ENCODE data around the gene C2orf76. TPM values are rescaled to one million over a fixed set of nuclear protein-coding genes. Genes with fewer than 3 reads are reported as not detected.

C2orf76 gene
- total and polyA plus RNA-seq, 10 of the 15 experiments (the other 5 are each of a cell fraction or from before 2014, with no cell fraction given) = 14.0 to 46.1 (median 25.4) TPM

GRCh38 chr2:119253760-119254600 is 112.7 kb downstream of the C2orf76 start:
- ATAC-seq (no peak), FAIRE-seq (no peak), DNase-seq (ENCODE audit: low read depth, low spot score) (no peak)
- Histone ChIP-seq H3K9ac (ENCODE audit: control insufficient read depth, insufficient read depth, low read length) (no peak overlapping the region), H3K27ac (ENCODE audit: control insufficient read depth, insufficient read depth) (no peak overlapping the region), H3K4me2 (ENCODE audit: control insufficient read depth, insufficient read depth) (no peak overlapping the region), H3K27me3 (replicated peaks in 1 of 2; ENCODE audit: control insufficient read depth in 2 of 2, insufficient read depth in 2 of 2, low read length in 1 of 2) (no peaks in the 10 kb centered on the region), H2AFZ (ENCODE audit: control insufficient read depth, low read depth, low read length) (no peak overlapping the region), H3K4me1 (ENCODE audit: control insufficient read depth, insufficient read depth, low read length) (no peaks in the 10 kb centered on the region), H3K79me2 (ENCODE audit: control insufficient read depth, insufficient read depth, low read length) (no peaks in the 10 kb centered on the region), H3K4me3 (no peak overlapping the region), H4K20me1 (ENCODE audit: control insufficient read depth, insufficient read depth) (no peaks in the 10 kb centered on the region), H3K9me3 (replicated peaks; ENCODE audit: control insufficient read depth, insufficient read depth, low read length) (no peaks in the 10 kb centered on the region), H3K36me3 (ENCODE audit: control insufficient read depth in 2 of 2, insufficient read depth in 2 of 2, low read length in 1 of 2) (no peaks in the 10 kb centered on the region; a peak in 1 of 4 replicates)
- in situ Hi-C loops (cut with MboI) (no loop called here), intact Hi-C loops (cut with micrococcal nuclease; ENCODE audit: unreplicated experiment) (no loop called here)
- CTCF ChIA-PET = interaction anchor here (1.5 to 2.3 kb wide), 2 partner anchors 10 to 372 kb away, joined by 4 to 6 read pairs; no protein-coding TSS in a partner anchor
- BruUV-seq (replicated peaks) = no TSS peak
- POLR2A ChIA-PET = no interaction called here
- 89% methylated on average over 14 of the region's 14 CpGs for WGBS (ENCODE audit: insufficient coverage, insufficient replicate concordance, low lambda C conversion rate, missing lambda C conversion rate)
- RAD21 ChIA-PET (ENCODE audit: unreplicated experiment) = interaction anchor here (0.9 kb wide), 1 partner anchor 16 kb away, joined by 4 read pairs; no protein-coding TSS in a partner anchor
- TF ChIP-seq HSF1 (IDR thresholded peaks at IDR 0.05; ENCODE audit: low read depth, low read length) = no peak
- TF ChIP-seq, protein P1, sequence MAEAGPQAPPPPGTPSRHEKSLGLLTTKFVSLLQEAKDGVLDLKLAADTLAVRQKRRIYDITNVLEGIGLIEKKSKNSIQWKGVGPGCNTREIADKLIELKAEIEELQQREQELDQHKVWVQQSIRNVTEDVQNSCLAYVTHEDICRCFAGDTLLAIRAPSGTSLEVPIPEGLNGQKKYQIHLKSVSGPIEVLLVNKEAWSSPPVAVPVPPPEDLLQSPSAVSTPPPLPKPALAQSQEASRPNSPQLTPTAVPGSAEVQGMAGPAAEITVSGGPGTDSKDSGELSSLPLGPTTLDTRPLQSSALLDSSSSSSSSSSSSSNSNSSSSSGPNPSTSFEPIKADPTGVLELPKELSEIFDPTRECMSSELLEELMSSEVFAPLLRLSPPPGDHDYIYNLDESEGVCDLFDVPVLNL (IDR thresholded peaks at IDR 0.05; ENCODE audit: low read depth, low read length) = no peak
- TF ChIP-seq WRNIP1 (IDR thresholded peaks at IDR 0.05; ENCODE audit: borderline replicate concordance, low read depth, low read length) = no peak
- no peak for TF ChIP-seq SUZ12 (IDR thresholded peaks at IDR 0.05; ENCODE audit: unreplicated experiment)
- TF ChIP-seq HCFC1 (IDR thresholded peaks at IDR 0.05; ENCODE audit: low read length) = no peak
- TF ChIP-seq RELB (IDR thresholded peaks at IDR 0.05; ENCODE audit: low read depth) = no peak
- no peak for TF ChIP-seq ZZZ3 (IDR thresholded peaks at IDR 0.05; ENCODE audit: control insufficient read depth, insufficient read length, low read depth)
- TF ChIP-seq MYC (IDR thresholded peaks at IDR 0.05; ENCODE audit: insufficient read depth, insufficient read length, insufficient replicate concordance, low read length, severe bottlenecking) = no peak
- TF ChIP-seq IKZF1 (conservative IDR thresholded peaks at IDR 0.05) = no peak
- no peak for TF ChIP-seq KAT2A (conservative IDR thresholded peaks at IDR 0.05; ENCODE audit: control insufficient read depth, low read depth, low read length)
- TF ChIP-seq CTCF (IDR thresholded peaks at IDR 0.05 in 2 of 3, conservative IDR thresholded peaks at IDR 0.05 in 1 of 3; ENCODE audit: control insufficient read depth in 2 of 3, extremely low read depth in 1 of 3, insufficient read depth in 1 of 3, low read depth in 3 of 3, low read length in 3 of 3) = no peak
- no peak for TF ChIP-seq NR2C1 (IDR thresholded peaks at IDR 0.05)
- no peak for TF ChIP-seq RUNX3 (IDR thresholded peaks at IDR 0.05; ENCODE audit: low read length)
- no peak for TF ChIP-seq CREM (IDR thresholded peaks at IDR 0.05; ENCODE audit: low read depth)
- TF ChIP-seq NR2F1 (conservative IDR thresholded peaks at IDR 0.05) = no peak
- SMC1A ChIA-PET (ENCODE audit: uncharacterized antibody, unreplicated experiment) = interaction anchor here (1.3 kb wide), 1 partner anchor 28 kb away, joined by 3 read pairs; no protein-coding TSS in a partner anchor

Measured in GM12878 (cell line).